CD14-positive monocyte (primary cell): ENCODE results near the gene SH3RF3. TPM values are rescaled to one million over a fixed set of nuclear protein-coding genes. Genes with fewer than 3 reads are reported as not detected.

Source experiments
- DNase-seq, 3 donors: peaks; one replicate each; pipeline ENCODE4 v3.0.0-alpha.2; 2011 to 2022
- H2AFZ ChIP-seq: 2 replicates; pipeline ENCODE4 v1.6.0; 2012; ENCODE audit warnings: mild to moderate bottlenecking, low read depth, low read length, inconsistent platforms; ENCODE audit not compliant: insufficient read depth, poor library complexity, severe bottlenecking
- H3K27ac ChIP-seq, 2 donors: 1 replicate in 1 of 2; 2 replicates in 1 of 2; pipeline ENCODE4 v1.5.1; 2012 to 2013; ENCODE audit warnings: low read length in 2 of 2, control low read depth in 1 of 2, inconsistent platforms in 1 of 2, low read depth in 1 of 2, mild to moderate bottlenecking in 1 of 2
- H3K27me3 ChIP-seq, 2 donors: one replicate each; pipeline versions ENCODE4 v1.6.0 to v1.6.1; 2011 to 2013; ENCODE audit warnings: low read length in 2 of 2; ENCODE audit not compliant: control insufficient read depth in 2 of 2, insufficient read depth in 2 of 2
- H3K36me3 ChIP-seq, 2 donors: replicated peaks in 1 of 2; 1 replicate in 1 of 2; 2 replicates in 1 of 2; pipeline versions ENCODE4 v1.5.1 to v1.6.1; 2012 to 2013; ENCODE audit warnings: low read length in 2 of 2, control low read depth in 1 of 2, inconsistent platforms in 1 of 2, mild to moderate bottlenecking in 1 of 2; ENCODE audit not compliant: insufficient read depth in 2 of 2, control insufficient read depth in 1 of 2
- H3K4me1 ChIP-seq, 2 donors: 1 replicate in 1 of 2; 2 replicates in 1 of 2; pipeline versions ENCODE4 v1.5.1 to v1.6.1; 2012 to 2013; ENCODE audit warnings: low read length in 2 of 2, control low read depth in 1 of 2, inconsistent platforms in 1 of 2, mild to moderate bottlenecking in 1 of 2, moderate library complexity in 1 of 2; ENCODE audit not compliant: insufficient read depth in 2 of 2, control insufficient read depth in 1 of 2
- H3K4me2 ChIP-seq: replicated peaks from 2 replicates; pipeline ENCODE3; 2012; ENCODE audit warnings: low read length, moderate library complexity, mild to moderate bottlenecking; ENCODE audit not compliant: poor library complexity, severe bottlenecking; ENCODE audit errors: extremely low read depth
- H3K4me3 ChIP-seq, 3 experiments: fragments of 200-600 bp in 1 of 3; sonication (generic) in 1 of 3; replicated peaks in 1 of 3; 1 replicate in 2 of 3; 2 replicates in 1 of 3; pipeline ENCODE4 v1.5.1; 2011 to 2013; ENCODE audit warnings: low read length in 3 of 3, mild to moderate bottlenecking in 3 of 3, control low read depth in 2 of 3, low read depth in 2 of 3, inconsistent platforms in 1 of 3, moderate library complexity in 1 of 3
- H3K79me2 ChIP-seq: 2 replicates; pipeline ENCODE4 v1.6.0; 2012; ENCODE audit warnings: mild to moderate bottlenecking, control low read depth, inconsistent platforms, low read length, moderate library complexity; ENCODE audit not compliant: insufficient read depth
- H3K9ac ChIP-seq: 2 replicates; pipeline ENCODE4 v1.6.0; 2017; ENCODE audit warnings: low read length, mild to moderate bottlenecking; ENCODE audit not compliant: insufficient read depth, poor library complexity, severe bottlenecking
- H3K9me3 ChIP-seq, 2 donors: replicated peaks in 1 of 2; 1 replicate in 1 of 2; 2 replicates in 1 of 2; pipeline versions ENCODE4 v1.5.1 to v1.6.1; 2012 to 2013; ENCODE audit warnings: low read length in 2 of 2, control low read depth in 1 of 2; ENCODE audit not compliant: control insufficient read depth in 1 of 2, insufficient read depth in 1 of 2
- H4K20me1 ChIP-seq: 2 replicates; pipeline ENCODE4 v1.6.0; 2012; ENCODE audit warnings: mild to moderate bottlenecking, low read length, control low read depth, moderate library complexity; ENCODE audit not compliant: insufficient read depth
- H3K27ac Mint-ChIP-seq, 7 donors: one replicate each; pipeline ENCODE4 v1.8.0; 2020; ENCODE audit warnings: mild to moderate bottlenecking in 7 of 7, mixed read lengths in 7 of 7, moderate library complexity in 6 of 7, inconsistent platforms in 2 of 7
- H3K27me3 Mint-ChIP-seq, 3 donors: one replicate each; pipeline ENCODE4 v1.8.0; 2021 to 2022; ENCODE audit warnings: low read depth in 3 of 3, mild to moderate bottlenecking in 3 of 3, mixed read lengths in 3 of 3, moderate library complexity in 3 of 3, inconsistent platforms in 1 of 3
- H3K36me3 Mint-ChIP-seq, 2 donors: one replicate each; pipeline ENCODE4 v1.8.0; 2020; ENCODE audit warnings: mixed read lengths in 2 of 2, inconsistent platforms in 1 of 2, mild to moderate bottlenecking in 1 of 2
- H3K4me1 Mint-ChIP-seq: one replicate; pipeline ENCODE4 v1.8.0; 2020; ENCODE audit warnings: mild to moderate bottlenecking, mixed read lengths
- H3K4me3 Mint-ChIP-seq, 2 donors: one replicate each; pipeline ENCODE4 v1.8.0; 2020; ENCODE audit warnings: mild to moderate bottlenecking in 2 of 2, mixed read lengths in 2 of 2, moderate library complexity in 1 of 2
- H3K9me3 Mint-ChIP-seq, 7 donors: one replicate each; pipeline ENCODE4 v1.8.0; 2020 to 2022; ENCODE audit warnings: mixed read lengths in 7 of 7, mild to moderate bottlenecking in 6 of 7, moderate library complexity in 6 of 7, inconsistent platforms in 2 of 7
- WGBS: methylation state at CpG from one replicate; pipeline ENCODE4 v1.1.5; 2013; ENCODE audit warnings: missing lambda C conversion rate; ENCODE audit not compliant: insufficient coverage; 5-methylcytosine and 5-hydroxymethylcytosine counted together
- intact Hi-C, 2 donors: fragments of 100-400 bp; cut with micrococcal nuclease; formaldehyde crosslinking; loops; one replicate each; pipeline versions ENCODE4 v1.15.0 to v1.15.1; 2023
- polyA plus RNA-seq, 3 donors: library from polyadenylated mRNA; depleted of rRNA in 1 of 3; unstranded in 2 of 3; stranded (reverse) in 1 of 3; fragments of 300-500 nt in 2 of 3; fragments of >200 nt in 1 of 3; fragmentation: Illumina TruSeq in 2 of 3; gene quantifications; 1 replicate in 2 of 3; 2 replicates in 1 of 3; pipeline ENCODE4 v1.2.3, GENCODE V29; 2012 to 2021
- TF ChIP-seq, protein P1 (sequence below): fragments of 200-600 bp; IDR thresholded peaks from one replicate; pipeline ENCODE4 v1.8.0; 2022; ENCODE audit warnings: antibody characterized with exemption, mild to moderate bottlenecking

The SH3RF3 gene
- polyA plus RNA-seq, 3 donors, result 0.25 to 0.75 (median 0.34) TPM

DNA sequence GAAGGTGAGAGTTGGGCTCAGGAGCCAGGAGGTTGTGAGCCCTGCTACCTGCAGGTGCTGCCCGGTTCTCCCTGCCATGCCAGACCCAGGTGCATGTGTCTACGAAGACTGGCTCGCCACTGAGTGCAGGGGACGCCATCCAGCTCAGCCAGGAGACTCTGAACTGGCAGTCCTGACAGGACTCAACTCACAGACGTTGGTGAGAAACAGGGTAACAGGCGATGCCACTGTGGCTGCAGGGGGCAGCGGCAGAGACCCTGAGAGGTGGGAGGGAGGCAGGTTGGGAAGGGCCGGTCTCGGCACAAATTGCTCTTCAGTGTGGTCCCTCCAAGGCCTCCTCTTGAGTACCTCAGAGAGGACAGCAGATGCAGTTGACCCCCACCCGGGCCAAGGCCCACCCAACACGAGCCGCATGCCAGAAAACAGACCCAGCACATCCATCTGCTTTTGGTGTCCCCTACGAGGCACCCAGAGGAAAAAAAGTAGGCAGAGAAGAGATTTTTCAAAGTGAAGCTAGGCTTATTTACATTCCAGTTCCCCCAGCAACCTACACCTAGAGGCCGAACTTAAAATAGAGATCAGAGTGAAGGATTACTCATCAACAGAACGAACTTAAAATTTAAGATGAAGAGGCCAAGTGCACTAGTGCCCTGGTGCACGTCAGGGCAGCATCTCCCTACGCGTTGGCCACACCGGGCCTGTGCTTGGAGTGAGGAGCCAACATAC, 300.0 kb downstream of the SH3RF3 start:
- no peak overlapping the region for H3K4me3 Mint-ChIP-seq
- peaks cover 0 to 2% (median 0%) of the 10 kb centered on the region in 3 donors for H3K27me3 Mint-ChIP-seq
- no peaks in the 10 kb centered on the region for H3K9me3 ChIP-seq
- TF ChIP-seq, protein P1, sequence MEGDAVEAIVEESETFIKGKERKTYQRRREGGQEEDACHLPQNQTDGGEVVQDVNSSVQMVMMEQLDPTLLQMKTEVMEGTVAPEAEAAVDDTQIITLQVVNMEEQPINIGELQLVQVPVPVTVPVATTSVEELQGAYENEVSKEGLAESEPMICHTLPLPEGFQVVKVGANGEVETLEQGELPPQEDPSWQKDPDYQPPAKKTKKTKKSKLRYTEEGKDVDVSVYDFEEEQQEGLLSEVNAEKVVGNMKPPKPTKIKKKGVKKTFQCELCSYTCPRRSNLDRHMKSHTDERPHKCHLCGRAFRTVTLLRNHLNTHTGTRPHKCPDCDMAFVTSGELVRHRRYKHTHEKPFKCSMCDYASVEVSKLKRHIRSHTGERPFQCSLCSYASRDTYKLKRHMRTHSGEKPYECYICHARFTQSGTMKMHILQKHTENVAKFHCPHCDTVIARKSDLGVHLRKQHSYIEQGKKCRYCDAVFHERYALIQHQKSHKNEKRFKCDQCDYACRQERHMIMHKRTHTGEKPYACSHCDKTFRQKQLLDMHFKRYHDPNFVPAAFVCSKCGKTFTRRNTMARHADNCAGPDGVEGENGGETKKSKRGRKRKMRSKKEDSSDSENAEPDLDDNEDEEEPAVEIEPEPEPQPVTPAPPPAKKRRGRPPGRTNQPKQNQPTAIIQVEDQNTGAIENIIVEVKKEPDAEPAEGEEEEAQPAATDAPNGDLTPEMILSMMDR, result no peak
- H3K36me3 ChIP-seq, result no peaks in the 10 kb centered on the region
- no peaks in the 10 kb centered on the region for H3K4me1 Mint-ChIP-seq
- H3K27ac ChIP-seq, result no peak overlapping the region
- H3K4me2 ChIP-seq, result no peak overlapping the region
- no peak overlapping the region for H3K4me3 ChIP-seq
- no peaks in the 10 kb centered on the region for H3K9me3 Mint-ChIP-seq
- H2AFZ ChIP-seq, result no peak overlapping the region
- H3K4me1 ChIP-seq, result no peaks in the 10 kb centered on the region
- no peak overlapping the region for H3K9ac ChIP-seq
- intact Hi-C loops, result no loop called here
- H3K79me2 ChIP-seq, result no peaks in the 10 kb centered on the region
- H3K27me3 ChIP-seq, result no peaks in the 10 kb centered on the region
- H3K36me3 Mint-ChIP-seq, result no peaks in the 10 kb centered on the region
- H3K27ac Mint-ChIP-seq, result peak overlapping the region in 1 of 7 donors; percentile 52
- H4K20me1 ChIP-seq, result no peaks in the 10 kb centered on the region
- DNase-seq, result no peak
- WGBS, result 94% methylated on average over 14 of the region's 19 CpGs

DNA sequence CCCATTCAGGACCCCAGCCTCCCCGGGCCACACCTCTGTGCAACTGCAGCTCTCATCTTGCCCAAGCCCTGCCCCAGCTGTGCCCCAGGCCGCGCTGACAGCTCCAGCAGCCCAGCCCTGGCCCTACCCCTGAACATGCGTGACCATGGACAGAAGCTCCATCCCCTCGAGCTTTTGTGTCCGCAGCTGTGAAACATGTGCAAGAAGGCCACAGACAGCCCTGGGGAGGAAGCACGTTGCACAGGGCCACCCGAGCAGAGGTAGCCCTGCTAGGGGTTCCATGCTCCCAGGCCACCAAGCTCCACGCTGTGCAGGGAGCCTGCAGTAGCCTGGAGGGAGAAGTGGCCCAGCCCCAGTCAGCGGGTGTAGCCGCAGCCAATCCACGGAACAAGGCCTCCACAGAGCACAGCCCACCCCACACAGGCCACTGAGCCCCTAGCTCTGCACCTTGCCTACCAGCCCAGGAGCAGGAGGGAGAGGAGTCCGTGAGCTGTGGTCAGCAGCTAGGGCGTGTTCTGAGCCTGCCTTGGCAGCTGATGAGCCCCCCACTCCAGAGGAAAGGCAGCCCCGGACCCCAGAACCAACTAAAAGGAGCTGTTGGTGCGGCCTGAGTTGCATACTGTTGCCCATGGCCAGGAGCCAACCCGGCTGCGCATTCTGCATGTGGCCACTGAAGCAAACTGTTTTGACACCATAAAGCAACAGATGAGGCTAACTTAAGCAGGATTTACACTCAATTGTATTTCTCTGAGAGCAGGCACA, 300.7 kb downstream of the SH3RF3 start:
- no peaks in the 10 kb centered on the region for H3K4me1 Mint-ChIP-seq
- H3K27me3 Mint-ChIP-seq, result peaks cover 0 to 4% (median 0%) of the 10 kb centered on the region in 3 donors
- H3K79me2 ChIP-seq, result no peaks in the 10 kb centered on the region
- TF ChIP-seq, protein P1, result no peak
- H3K4me1 ChIP-seq, result no peaks in the 10 kb centered on the region
- no peaks in the 10 kb centered on the region for H3K9me3 ChIP-seq
- H3K4me2 ChIP-seq, result no peak overlapping the region
- H4K20me1 ChIP-seq, result no peaks in the 10 kb centered on the region
- no peak overlapping the region for H2AFZ ChIP-seq
- no peak overlapping the region for H3K27ac ChIP-seq
- H3K36me3 Mint-ChIP-seq, result no peaks in the 10 kb centered on the region
- no peaks in the 10 kb centered on the region for H3K36me3 ChIP-seq
- intact Hi-C loops, result no loop called here
- H3K9ac ChIP-seq, result no peak overlapping the region
- H3K27ac Mint-ChIP-seq, result no peak overlapping the region
- H3K9me3 Mint-ChIP-seq, result no peaks in the 10 kb centered on the region
- WGBS, result 99% methylated on average over 14 of the region's 18 CpGs
- no peak for DNase-seq
- H3K27me3 ChIP-seq, result no peaks in the 10 kb centered on the region
- H3K4me3 ChIP-seq, result no peak overlapping the region
- H3K4me3 Mint-ChIP-seq, result no peak overlapping the region
